Stimulated activated CD4-positive, alpha-beta T cell treated with anti-CD3 and anti-CD28 coated beads, Interleukin-1b, Interleukin-23, amount 100 ng/mL, for 4 hours (primary cell): ENCODE data around the gene SUFU.
A peak's percentile ranks its signal among the peaks of the same experiment; 100 is the strongest.

Experiments used
- DNase-seq, 2 donors: peaks; one replicate each; pipeline ENCODE4 v3.0.0-alpha.2; 2020; ENCODE audit warnings: low read depth in 2 of 2

Gene SUFU

GRCh38 chr10:102673819-102674511, 170.2 kb downstream of the SUFU start:
- DNase-seq: peak; percentile 33 to 54

GRCh38 chr10:102674566-102674965, 170.8 kb downstream of the SUFU start:
- DNase-seq: no peak

- no peak for DNase-seq
These were observed 171.4 kb downstream of the SUFU start for GRCh38 chr10:102675011-102675665.

GRCh38 chr10:102675666-102676533, 172.1 kb downstream of the SUFU start:
- no peak for DNase-seq

- DNase-seq: no peak
These were observed 173.0 kb downstream of the SUFU start for GRCh38 chr10:102676534-102677315.

GRCh38 chr10:102677331-102678067, 173.7 kb downstream of the SUFU start:
- no peak for DNase-seq

GRCh38 chr10:102678068-102678400, 174.3 kb downstream of the SUFU start:
- no peak for DNase-seq

- no peak for DNase-seq
These were observed 175.1 kb downstream of the SUFU start for GRCh38 chr10:102678842-102679289.

GRCh38 chr10:102679596-102679995, 175.8 kb downstream of the SUFU start:
- DNase-seq: no peak

GRCh38 chr10:102681696-102682095, 177.9 kb downstream of the SUFU start:
- DNase-seq: no peak

GRCh38 chr10:102682416-102682815, 178.6 kb downstream of the SUFU start:
- no peak for DNase-seq

- no peak for DNase-seq
These were observed 179.2 kb downstream of the SUFU start for GRCh38 chr10:102682981-102683380.
